IPS DF 6.9 (cell line): ENCODE data around the gene FOXL1.
A peak's percentile ranks its signal among the peaks of the same experiment; 100 is the strongest.

Experiments used
- DNase-seq: peaks from one replicate; pipeline ENCODE4 v3.0.0-alpha.2; 2013; ENCODE audit warnings: low read depth, low spot score
- H3K27ac ChIP-seq: one replicate; pipeline ENCODE4 v1.5.1; 2013; ENCODE audit warnings: low read length, control low read depth
- H3K27me3 ChIP-seq: 2 replicates; pipeline ENCODE4 v1.6.1; 2013; ENCODE audit warnings: mild to moderate bottlenecking, low read length; ENCODE audit not compliant: control insufficient read depth, insufficient read depth
- H3K36me3 ChIP-seq: 2 replicates; pipeline ENCODE4 v1.6.1; 2013; ENCODE audit warnings: low read length; ENCODE audit not compliant: control insufficient read depth, insufficient read depth
- H3K4me1 ChIP-seq: 2 replicates; pipeline ENCODE4 v1.6.1; 2013; ENCODE audit warnings: low read length; ENCODE audit not compliant: control insufficient read depth, insufficient read depth
- H3K4me3 ChIP-seq: 2 replicates; pipeline ENCODE4 v1.5.1; 2013; ENCODE audit warnings: mild to moderate bottlenecking, low read length
- H3K9me3 ChIP-seq: 2 replicates; pipeline ENCODE4 v1.6.1; 2013; ENCODE audit warnings: low read length, inconsistent platforms; ENCODE audit not compliant: control insufficient read depth, insufficient read depth
- WGBS: extraction: QIAGEN DNeasy Blood & Tissue Kit; methylation state at CpG from one replicate; pipeline ENCODE4 v1.1.7; 2013; ENCODE audit warnings: mixed read lengths, missing lambda C conversion rate; ENCODE audit not compliant: insufficient read length, insufficient coverage; 5-methylcytosine and 5-hydroxymethylcytosine counted together

The FOXL1 gene

DNA sequence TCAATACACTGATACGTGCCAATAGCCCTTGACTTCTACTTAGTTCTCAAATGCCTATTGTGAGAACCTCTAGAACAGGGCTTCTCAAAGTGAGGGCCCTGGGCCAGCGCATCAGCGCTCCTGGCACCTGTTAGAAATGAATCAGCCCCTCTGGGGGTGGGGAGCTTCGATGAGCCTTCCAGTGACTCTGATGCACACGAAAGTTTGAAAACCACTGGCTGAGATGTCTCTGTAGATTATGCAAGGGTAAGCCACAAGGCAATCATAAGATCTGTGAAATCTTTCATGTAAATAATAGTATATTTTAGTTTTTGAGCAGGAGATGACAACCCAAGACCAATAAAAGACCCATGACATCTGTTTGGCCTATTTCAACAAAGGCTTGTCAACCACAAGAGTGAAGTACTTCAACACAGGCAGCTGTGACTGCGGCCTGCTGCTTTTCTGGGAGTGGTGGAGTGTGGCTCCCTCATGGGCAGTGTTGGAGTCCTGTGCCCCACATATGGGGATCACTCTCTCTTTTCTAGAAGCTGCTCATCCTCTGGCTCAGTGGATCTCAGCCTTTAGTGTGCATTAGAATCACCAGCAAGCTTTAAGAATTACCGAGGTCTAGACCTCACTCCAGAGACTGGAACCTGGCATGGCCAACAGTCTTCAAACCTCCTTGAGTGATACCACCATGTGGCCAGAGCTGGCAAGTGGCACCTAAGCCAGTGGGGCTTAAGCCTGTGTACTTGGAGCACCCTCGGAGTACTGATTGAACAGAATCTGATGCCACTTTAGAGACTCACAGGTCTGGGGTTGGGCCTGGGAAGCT is 29.1 kb upstream of the FOXL1 start:
- no CpG with 5 or more reads among the region's 8 CpGs for WGBS

DNA sequence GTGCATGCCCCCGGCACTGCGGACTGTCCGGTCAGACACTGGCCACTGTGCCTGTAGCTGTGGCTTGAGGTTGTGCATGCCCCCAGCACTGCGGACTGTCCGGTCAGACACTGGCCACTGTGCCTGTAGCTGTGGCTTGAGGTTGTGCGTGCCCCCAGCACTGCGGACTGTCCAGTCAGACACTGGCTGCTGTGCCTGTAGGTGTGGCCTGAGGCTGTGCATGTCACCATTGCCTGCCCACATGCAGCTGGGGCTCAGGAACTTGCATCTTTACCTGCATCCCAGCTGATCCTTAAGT is 28.5 kb upstream of the FOXL1 start:
- Histone ChIP-seq H3K27ac (no peak overlapping the region), H3K27me3 (no peaks in the 10 kb centered on the region), H3K9me3 (no peaks in the 10 kb centered on the region), H3K36me3 (no peaks in the 10 kb centered on the region; the same call in 1 of the 2 replicates), H3K4me3 (no peak overlapping the region), H3K4me1 (no peaks in the 10 kb centered on the region; the same call in 1 of the 2 replicates)
- WGBS, result no CpG with 5 or more reads among the region's 7 CpGs
- no peak for DNase-seq

More for the DNA sequence above, 29.1 kb upstream of the FOXL1 start:
- H3K27ac ChIP-seq, result no peak overlapping the region
- no peaks in the 10 kb centered on the region; the same call in 1 of the 2 replicates for H3K36me3 ChIP-seq
- no peaks in the 10 kb centered on the region; the same call in 1 of the 2 replicates for H3K4me1 ChIP-seq
- H3K4me3 ChIP-seq, result no peak overlapping the region
- no peak for DNase-seq
- no peaks in the 10 kb centered on the region for H3K27me3 ChIP-seq
- no peaks in the 10 kb centered on the region for H3K9me3 ChIP-seq

DNA sequence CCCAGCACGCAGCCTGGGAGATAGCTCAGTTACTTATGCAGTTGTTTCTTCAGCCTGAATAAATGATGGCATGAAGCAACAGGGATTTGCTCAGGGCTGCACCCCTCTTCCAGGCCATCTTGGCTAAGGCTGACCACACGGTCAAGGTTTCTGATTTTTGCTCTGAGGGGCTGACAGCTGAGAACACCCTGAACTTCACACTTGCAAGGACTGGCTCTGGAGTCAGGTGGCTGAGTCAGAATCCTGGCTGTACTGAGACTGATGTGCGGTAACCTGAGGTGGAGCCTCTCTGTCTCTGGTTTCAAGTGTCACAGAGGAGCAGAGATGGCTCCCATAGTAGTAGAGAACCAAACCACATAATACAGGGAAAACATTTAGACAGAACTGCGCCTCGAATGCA is 28.1 kb upstream of the FOXL1 start:
- H3K9me3 ChIP-seq, result no peaks in the 10 kb centered on the region
- no peak overlapping the region for H3K4me3 ChIP-seq
- H3K27ac ChIP-seq, result no peak overlapping the region
- no peak for DNase-seq
- no peaks in the 10 kb centered on the region; the same call in 1 of the 2 replicates for H3K4me1 ChIP-seq
- H3K27me3 ChIP-seq, result no peaks in the 10 kb centered on the region
- WGBS, result no CpG with 5 or more reads among the region's 5 CpGs
- H3K36me3 ChIP-seq, result no peaks in the 10 kb centered on the region; the same call in 1 of the 2 replicates

DNA sequence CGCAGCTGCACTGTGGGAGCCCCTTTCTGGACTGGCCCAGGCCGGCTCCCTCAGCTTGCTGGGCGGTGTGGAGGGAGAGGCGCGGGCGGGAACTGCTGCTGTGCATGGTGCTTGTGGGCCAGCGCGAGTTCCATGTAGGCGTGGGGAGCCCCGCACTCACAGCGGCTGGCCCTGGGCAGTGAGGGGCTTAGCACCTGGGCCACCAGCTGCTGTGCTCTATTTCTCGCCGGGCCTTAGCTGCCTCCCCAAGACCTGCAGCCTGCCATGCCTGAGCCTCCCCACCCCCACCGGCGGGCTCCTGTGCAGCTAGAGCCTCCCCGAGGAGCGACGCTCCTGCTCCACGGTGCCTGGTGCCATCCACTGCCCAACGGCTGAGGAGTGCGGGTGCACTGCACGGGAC is 25.0 kb upstream of the FOXL1 start:
- DNase-seq, result no peak
- no peak overlapping the region for H3K4me3 ChIP-seq
- no CpG with 5 or more reads among the region's 22 CpGs for WGBS
- no peak overlapping the region for H3K27ac ChIP-seq
- no peaks in the 10 kb centered on the region for H3K4me1 ChIP-seq
- H3K9me3 ChIP-seq, result no peaks in the 10 kb centered on the region
- no peaks in the 10 kb centered on the region for H3K27me3 ChIP-seq
- no peaks in the 10 kb centered on the region for H3K36me3 ChIP-seq

DNA sequence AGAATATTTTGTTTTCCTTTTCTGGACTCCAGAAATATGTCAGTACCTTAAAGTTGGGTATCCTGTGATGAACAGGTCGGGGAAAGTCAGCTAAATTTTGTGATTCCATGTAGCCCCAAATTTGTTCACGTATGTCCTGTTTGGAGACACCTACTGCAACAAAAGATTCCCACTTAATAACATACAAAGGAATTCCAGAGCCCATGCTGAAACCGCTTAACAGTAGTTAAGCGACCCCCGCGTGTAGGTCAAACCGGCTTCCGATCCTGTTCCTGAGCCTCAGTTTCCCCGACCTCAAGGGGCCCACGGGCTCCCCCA is 23.8 kb upstream of the FOXL1 start:
- Histone ChIP-seq H3K4me1 (no peaks in the 10 kb centered on the region), H3K27me3 (no peaks in the 10 kb centered on the region), H3K27ac (no peak overlapping the region), H3K36me3 (no peaks in the 10 kb centered on the region), H3K4me3 (peak overlapping the region; percentile 47; the same call in 1 of the 2 replicates), H3K9me3 (no peaks in the 10 kb centered on the region)
- DNase-seq, result no peak
- no CpG with 5 or more reads among the region's 10 CpGs for WGBS

DNA sequence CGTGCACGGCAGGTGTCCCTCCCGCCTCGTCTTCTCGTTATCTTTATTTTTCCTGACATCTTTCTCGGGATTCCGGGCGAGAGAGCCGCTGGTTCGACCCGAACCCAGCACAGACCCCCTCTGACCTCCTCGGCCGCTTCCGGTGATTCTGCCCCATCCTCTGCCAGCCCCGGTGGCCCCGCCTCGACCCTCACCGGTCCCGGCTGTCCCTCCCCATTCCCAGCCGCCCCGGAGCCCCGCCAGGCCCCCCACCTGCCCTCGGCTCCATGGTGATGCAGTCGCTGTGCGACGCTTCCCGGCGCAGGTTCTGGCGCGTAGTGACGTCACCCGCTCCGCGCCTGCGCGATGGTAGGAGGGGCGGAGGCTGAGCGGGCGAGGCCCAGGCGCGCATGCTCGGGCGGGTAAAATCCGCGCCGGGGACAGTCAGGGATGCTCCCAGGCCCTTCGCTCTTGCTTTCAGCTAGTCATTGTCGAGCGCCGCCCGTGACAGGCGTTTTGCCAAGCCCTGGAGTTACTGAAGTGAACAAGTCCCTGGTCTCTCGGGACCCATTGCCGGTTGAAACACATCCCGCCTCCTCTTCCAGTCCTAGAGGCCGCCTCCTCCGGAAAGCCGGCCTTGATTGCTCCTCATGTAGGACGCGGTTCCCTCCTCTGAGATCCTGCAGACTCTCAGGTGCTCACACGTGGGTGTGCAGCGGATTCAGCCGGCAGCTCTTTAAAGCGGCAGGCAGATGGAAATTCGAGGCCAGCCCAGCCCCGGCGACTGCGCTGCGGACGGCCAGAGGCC is 23.2 kb upstream of the FOXL1 start, which contains the start of gene MTHFSD:
Gene MTHFSD, minus strand, starts transcription at position 319 of the 787 bp plus-strand sequence. Its CDS starts 51 bp downstream, at position 268.
- peak within 1 kb of the TSS; percentile 47; the same call in 1 of the 2 replicates for H3K4me3 ChIP-seq
- H3K27ac ChIP-seq, result no peak within 1 kb of the TSS
- no peaks in the 10 kb centered on the region for H3K36me3 ChIP-seq
- WGBS, result no CpG with 5 or more reads among the region's 70 CpGs
- H3K9me3 ChIP-seq, result no peaks in the 10 kb centered on the region
- H3K27me3 ChIP-seq, result no peaks in the 10 kb centered on the region
- no peaks in the 10 kb centered on the region for H3K4me1 ChIP-seq
- DNase-seq, result peak; percentile 79

DNA sequence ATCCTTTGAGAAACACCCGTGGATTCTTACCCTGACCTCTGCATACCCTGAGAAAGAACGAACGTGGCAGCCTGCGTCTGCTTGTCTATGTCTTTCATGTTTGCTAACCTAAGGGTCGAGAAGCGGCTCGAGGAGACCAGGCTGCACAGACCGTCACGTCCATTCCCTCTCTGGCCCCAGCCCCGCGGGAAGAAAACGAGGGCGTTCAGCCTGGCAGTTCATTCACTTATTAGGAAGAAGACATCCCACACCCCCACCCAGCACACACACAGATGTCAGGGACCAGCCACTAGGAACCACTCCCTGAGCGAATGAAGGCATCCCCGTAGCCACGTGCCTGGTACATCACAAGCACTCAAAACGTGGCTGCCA is 22.7 kb upstream of the FOXL1 start:
- no peaks in the 10 kb centered on the region for H3K9me3 ChIP-seq
- no CpG with 5 or more reads among the region's 17 CpGs for WGBS
- H3K4me1 ChIP-seq, result no peaks in the 10 kb centered on the region
- H3K27me3 ChIP-seq, result no peaks in the 10 kb centered on the region
- H3K4me3 ChIP-seq, result peak overlapping the region; percentile 47; the same call in 1 of the 2 replicates
- no peak overlapping the region for H3K27ac ChIP-seq
- no peaks in the 10 kb centered on the region for H3K36me3 ChIP-seq
- no peak for DNase-seq

DNA sequence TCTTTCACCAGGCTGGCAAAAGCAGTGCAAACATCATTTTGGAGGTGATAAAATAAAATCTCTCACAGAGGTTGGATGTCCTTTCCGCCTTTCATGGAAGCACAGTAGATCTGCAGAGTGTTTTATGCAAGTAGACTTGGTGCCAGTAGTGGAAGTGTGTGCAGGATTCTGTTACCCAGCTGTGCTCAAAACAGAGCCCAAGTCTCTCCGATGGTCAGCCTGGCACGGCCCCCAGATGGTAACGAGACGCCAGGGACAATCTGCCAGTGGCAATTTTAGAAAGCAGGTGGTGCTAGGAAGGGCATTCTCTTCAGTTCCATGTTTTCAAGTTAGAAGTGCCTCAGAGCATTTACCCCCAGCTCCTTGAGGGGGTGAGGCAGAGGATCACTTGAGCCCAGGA is 21.8 kb upstream of the FOXL1 start:
- H3K9me3 ChIP-seq, result no peaks in the 10 kb centered on the region
- no peak overlapping the region for H3K27ac ChIP-seq
- H3K4me1 ChIP-seq, result no peaks in the 10 kb centered on the region
- no peak overlapping the region for H3K4me3 ChIP-seq
- no peaks in the 10 kb centered on the region for H3K36me3 ChIP-seq
- no CpG with 5 or more reads among the region's 5 CpGs for WGBS
- no peaks in the 10 kb centered on the region for H3K27me3 ChIP-seq
- DNase-seq, result no peak

DNA sequence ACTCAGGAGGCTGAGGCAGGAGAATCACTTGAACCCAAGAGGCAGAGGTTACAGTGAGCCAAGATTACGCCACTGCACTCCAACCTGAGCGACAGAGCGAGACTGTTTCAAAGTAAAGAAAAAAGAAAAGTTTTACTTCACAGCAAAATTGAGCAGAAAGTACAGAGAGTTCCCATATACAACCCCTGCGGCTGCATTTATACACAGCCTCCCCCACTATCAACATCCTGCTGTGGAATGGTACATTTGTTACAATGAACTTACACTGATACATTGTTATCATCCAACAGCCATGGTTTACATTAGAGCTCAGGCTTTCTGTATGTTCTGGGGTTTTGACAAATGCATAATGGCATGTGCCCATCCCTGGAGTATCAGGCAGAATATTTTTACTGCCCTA is 20.8 kb upstream of the FOXL1 start:
- WGBS, result no CpG with 5 or more reads among the region's 4 CpGs
- Histone ChIP-seq H3K4me1 (no peaks in the 10 kb centered on the region), H3K27me3 (no peaks in the 10 kb centered on the region), H3K36me3 (no peaks in the 10 kb centered on the region), H3K4me3 (no peak overlapping the region), H3K27ac (no peak overlapping the region), H3K9me3 (no peaks in the 10 kb centered on the region)
- DNase-seq, result no peak

DNA sequence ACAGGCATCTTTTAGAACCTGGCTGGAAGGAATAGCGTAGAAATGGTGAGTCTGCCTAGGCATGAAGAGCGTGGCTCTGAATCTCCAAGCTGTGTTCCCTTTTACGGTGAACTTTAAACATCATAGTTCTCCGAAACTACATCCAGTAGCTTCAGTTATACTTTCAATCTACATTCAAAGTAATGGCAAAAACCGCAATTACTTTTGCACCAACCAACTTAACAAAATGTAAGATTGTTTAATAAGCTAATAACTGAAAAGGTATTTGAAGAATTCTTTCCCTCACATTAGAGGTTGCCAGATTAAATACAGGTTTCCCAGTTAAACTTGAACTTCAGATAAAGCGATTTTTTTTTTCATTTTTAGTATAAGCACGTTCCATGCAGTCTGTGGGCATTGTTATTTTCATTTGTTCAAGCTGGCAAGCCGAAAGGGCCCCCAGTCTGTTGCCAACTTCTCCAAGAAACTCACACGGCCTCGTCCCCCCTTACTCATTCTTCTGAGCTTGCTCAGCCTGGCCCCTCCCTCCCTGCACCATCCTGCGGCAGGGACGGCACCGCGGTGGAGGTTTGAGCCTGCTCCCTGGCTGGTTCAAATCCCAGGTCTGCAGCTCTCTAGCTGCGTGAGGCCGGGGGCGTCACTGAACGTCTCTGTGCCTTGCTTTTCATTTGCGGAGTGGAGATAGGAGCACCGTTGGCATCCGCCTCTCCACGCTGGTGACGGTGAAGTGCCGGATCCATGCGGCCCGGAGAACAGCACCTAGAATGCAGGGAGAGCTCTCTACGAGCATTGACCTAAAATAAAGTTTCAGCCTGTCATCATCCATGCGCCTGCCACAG is 19.8 kb upstream of the FOXL1 start:
- no peak overlapping the region for H3K27ac ChIP-seq
- WGBS, result no CpG with 5 or more reads among the region's 28 CpGs
- no peak for DNase-seq
- no peak overlapping the region for H3K4me3 ChIP-seq
- H3K36me3 ChIP-seq, result no peaks in the 10 kb centered on the region
- H3K9me3 ChIP-seq, result no peaks in the 10 kb centered on the region
- no peaks in the 10 kb centered on the region for H3K4me1 ChIP-seq
- no peaks in the 10 kb centered on the region for H3K27me3 ChIP-seq
